Adrenal gland (tissue), 12 donors: ENCODE results near the gene C4orf33. TPM values are rescaled to one million over a fixed set of nuclear protein-coding genes. Genes with fewer than 3 reads are reported as not detected.

ENCODE experiments used
- DNase-seq, 7 donors: peaks; one replicate each; pipeline ENCODE4 v3.0.0-alpha.2; 2019 to 2020
- H3K27ac ChIP-seq, 5 donors: fragments of 200-600 bp; sonication (generic) in 4 of 5; 1 replicate in 3 of 5; 2 replicates in 2 of 5; pipeline versions ENCODE4 v1.5.1 to v1.8.0; 2016 to 2020; ENCODE audit warnings: mild to moderate bottlenecking in 1 of 5
- H3K27me3 ChIP-seq: fragments of 200-600 bp; 2 replicates; pipeline ENCODE4 v1.8.0; 2021
- H3K36me3 ChIP-seq, 2 donors: fragments of 200-600 bp; replicated peaks in 1 of 2; 1 replicate in 1 of 2; 2 replicates in 1 of 2; pipeline versions ENCODE4 v1.5.1 to v1.8.0; 2018 to 2022
- H3K4me1 ChIP-seq, 2 donors: fragments of 200-600 bp; replicated peaks in 1 of 2; 1 replicate in 1 of 2; 2 replicates in 1 of 2; pipeline versions ENCODE4 v1.5.1 to v1.8.0; 2018 to 2021
- H3K4me3 ChIP-seq, 4 donors: fragments of 200-600 bp; sonication (generic) in 3 of 4; one replicate each; pipeline ENCODE4 v1.5.1; 2016 to 2018
- H3K9me3 ChIP-seq, 3 donors: fragments of 200-600 bp; sonication (generic) in 1 of 3; replicated peaks in 1 of 3; 1 replicate in 2 of 3; 2 replicates in 1 of 3; pipeline versions ENCODE4 v1.5.1 to v1.8.0; 2016 to 2021
- CTCF ChIP-seq, 6 experiments: fragments of 450-650 bp in 4 of 6; fragments of 200-600 bp in 2 of 6; sonication (generic) in 1 of 6; IDR thresholded peaks; 1 replicate in 5 of 6; 2 replicates in 1 of 6; pipeline versions ENCODE4 v1.5.1 to v1.8.0; 2016 to 2021; ENCODE audit warnings: antibody characterized with exemption in 6 of 6, mild to moderate bottlenecking in 2 of 6, moderate library complexity in 1 of 6
- POLR2A ChIP-seq, 2 donors: fragments of 450-650 bp; IDR thresholded peaks; one replicate each; pipeline ENCODE4 v1.6.1; 2017; ENCODE audit warnings: antibody characterized with exemption in 2 of 2, mild to moderate bottlenecking in 2 of 2, moderate library complexity in 1 of 2
- WGBS, 4 donors: extraction: QIAGEN DNeasy Blood & Tissue Kit in 2 of 4; methylation state at CpG; one replicate each; pipeline versions ENCODE4 v1.1.5 to v1.1.7; 2013 to 2017; 5-methylcytosine and 5-hydroxymethylcytosine counted together
- intact Hi-C, 2 donors: fragments of 100-400 bp; cut with DNase I; formaldehyde crosslinking; loops; one replicate each; pipeline versions ENCODE4 v1.14.1 to v1.15.0; 2022 to 2023
- polyA plus RNA-seq, 3 donors: library from polyadenylated mRNA; stranded (reverse); fragments of 200-250 nt in 2 of 3; fragments of 350-450 nt in 1 of 3; fragmentation: Illumina TruSeq in 1 of 3; extraction: RNeasy Lipid Tissue Mini Kit (QIAGEN cat#74804) in 1 of 3; gene quantifications; one replicate each; pipeline ENCODE4 v1.2.3, GENCODE V29; 2013 to 2014
- total RNA-seq, 9 donors: library from RNA; depleted of rRNA in 4 of 9; stranded (reverse); fragments of >200 nt in 4 of 9; fragments of 120-200 nt in 1 of 9; fragmentation: NEBNext Ultra II Directional in 1 of 9; extraction: Animal tissue kit (Norgen Biotek cat#: 25700) in 1 of 9; gene quantifications; one replicate each; pipeline versions ENCODE4 v1.1.0 to v1.2.4, GENCODE V29; 2013 to 2023
- donor health status: healthy with polysubstance abuse.
- donor health status: Bipolar disorder and iron deficiency.
- donor health status: DM: yes; HTN: yes; CAD: no.
- donor health status: DM: no; HTN: no; CAD: no.
- donor health status: DM: no; HTN: no; CAD: no.
- donor health status: DM: yes; HTN: yes; CAD: no.

Gene C4orf33
- total and polyA plus RNA-seq, 12 donors, result 8.4 to 30.0 (median 11.3) TPM

- peak; percentile 67 to 96 for TF ChIP-seq POLR2A (IDR thresholded peaks at IDR 0.05)
- no peak for TF ChIP-seq CTCF (IDR thresholded peaks at IDR 0.05)
- Histone ChIP-seq H3K27me3 (no peaks in the 10 kb centered on the region), H3K9me3 (no peaks in the 10 kb centered on the region), H3K27ac (peak within 1 kb of the TSS; percentile 77 to 98 (median 90)), H3K4me1 (peaks cover 6 to 23% of the 10 kb centered on the region in 2 donors), H3K4me3 (peak within 1 kb of the TSS; percentile 13 to 74 (median 40)), H3K36me3 (no peaks in the 10 kb centered on the region)
- WGBS, 4 donors, result 0 to 1% (median 0%) methylated on average over 40 to 57 of the region's 57 CpGs
- DNase-seq, result peak; percentile 98 to 100 (median 100)
- intact Hi-C loops, result no loop called here
Measured at GRCh38 chr4:129093191-129093920, 2.6 kb upstream of the C4orf33 start, which contains the start of gene SCLT1. Gene SCLT1 (minus strand): TSS chr4:129093539. CDS start chr4:129093103, 436 bp downstream.

- 78 to 93% (median 87%) methylated on average over 3 of the region's 3 CpGs for WGBS, 4 donors
- peaks cover 6 to 23% of the 10 kb centered on the region in 2 donors for H3K4me1 ChIP-seq
Measured at GRCh38 chr4:129094347-129094746, 1.6 kb upstream of the C4orf33 start.

GRCh38 chr4:129098531-129099001 lies 2.6 kb downstream of the C4orf33 start:
- no peak overlapping the region for H3K27ac ChIP-seq

More at GRCh38 chr4:129094347-129094746, 1.6 kb upstream of the C4orf33 start:
- H3K4me3 ChIP-seq, result peak overlapping the region in 1 of 4 donors; percentile 74
- no peaks in the 10 kb centered on the region for H3K27me3 ChIP-seq
- no peak for TF ChIP-seq CTCF (IDR thresholded peaks at IDR 0.05)
- no peak for TF ChIP-seq POLR2A (IDR thresholded peaks at IDR 0.05)
- intact Hi-C loops, result no loop called here
- no peak for DNase-seq
- H3K9me3 ChIP-seq, result no peaks in the 10 kb centered on the region
- peak overlapping the region in 1 of 5 donors; percentile 98 for H3K27ac ChIP-seq
- no peaks in the 10 kb centered on the region for H3K36me3 ChIP-seq

More at GRCh38 chr4:129098531-129099001, 2.6 kb downstream of the C4orf33 start:
- TF ChIP-seq POLR2A (IDR thresholded peaks at IDR 0.05) (no peak), CTCF (IDR thresholded peaks at IDR 0.05) (no peak)
- Histone ChIP-seq H3K4me3 (no peak overlapping the region), H3K27me3 (no peaks in the 10 kb centered on the region), H3K4me1 (peaks cover 0 to 7% of the 10 kb centered on the region in 2 donors), H3K9me3 (no peaks in the 10 kb centered on the region), H3K36me3 (no peaks in the 10 kb centered on the region)
- DNase-seq, result no peak
- intact Hi-C loops, result no loop called here
